ENCODE data around the gene RPUSD4.

Gene RPUSD4

DNA sequence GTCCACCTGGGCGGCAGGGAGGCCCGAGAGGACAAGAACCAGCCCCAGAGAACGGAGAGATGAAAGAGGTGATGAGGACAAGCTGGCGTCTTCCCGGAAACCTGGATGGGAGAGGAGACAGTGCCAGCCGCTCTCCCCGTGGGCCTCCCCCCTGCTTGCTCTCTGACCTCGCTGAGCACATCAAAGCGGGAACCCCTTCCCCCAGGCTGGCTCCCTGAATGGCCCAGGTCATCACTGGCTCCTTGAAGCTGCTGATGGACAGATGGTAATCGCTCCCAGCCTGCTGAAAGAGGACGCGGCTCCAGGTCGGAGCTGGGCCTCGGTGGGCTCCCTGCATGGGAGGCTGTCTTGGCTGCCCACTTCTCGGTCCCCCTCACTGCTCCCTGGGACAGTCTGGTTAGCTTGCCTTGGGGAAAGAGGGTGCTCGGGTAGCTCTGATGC, 18.4 kb downstream of the RPUSD4 start:
- peaks cover 7% of the 10 kb centered on the region for H3K9me3 Mint-ChIP-seq
- no peak overlapping the region for H3K4me3 Mint-ChIP-seq
- H3K36me3 Mint-ChIP-seq (ENCODE audit: low read depth): peaks cover 61% of the 10 kb centered on the region
- no peaks in the 10 kb centered on the region for H3K27me3 Mint-ChIP-seq
- H3K4me1 Mint-ChIP-seq (ENCODE audit: low read depth): no peaks in the 10 kb centered on the region
- H3K27ac Mint-ChIP-seq: no peak overlapping the region

DNA sequence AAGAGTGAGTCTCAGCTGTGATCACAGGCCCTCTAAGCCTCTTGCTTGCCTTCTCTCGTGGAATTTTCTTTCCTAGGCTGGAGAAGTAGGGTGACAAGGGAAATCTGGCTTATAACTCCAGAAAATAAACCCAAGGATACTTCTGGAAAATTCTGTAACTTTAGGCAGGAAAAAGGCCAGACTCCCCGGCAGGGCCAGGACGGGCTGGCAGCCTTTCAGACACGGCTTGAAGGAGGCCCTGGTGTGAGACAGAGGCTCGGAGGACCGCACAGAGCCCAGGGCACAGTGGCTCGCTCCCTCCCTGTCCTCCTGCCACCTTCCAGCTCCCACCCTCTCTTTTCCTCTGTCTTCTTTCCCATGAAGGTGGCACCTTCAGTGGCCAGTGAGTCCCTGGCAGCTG, 19.1 kb downstream of the RPUSD4 start:
- H3K36me3 Mint-ChIP-seq (ENCODE audit: low read depth): peaks cover 54% of the 10 kb centered on the region
- no peak overlapping the region for H3K4me3 Mint-ChIP-seq
- H3K4me1 Mint-ChIP-seq (ENCODE audit: low read depth): no peaks in the 10 kb centered on the region
- peaks cover 2% of the 10 kb centered on the region for H3K9me3 Mint-ChIP-seq
- no peak overlapping the region for H3K27ac Mint-ChIP-seq
- H3K27me3 Mint-ChIP-seq: no peaks in the 10 kb centered on the region

DNA sequence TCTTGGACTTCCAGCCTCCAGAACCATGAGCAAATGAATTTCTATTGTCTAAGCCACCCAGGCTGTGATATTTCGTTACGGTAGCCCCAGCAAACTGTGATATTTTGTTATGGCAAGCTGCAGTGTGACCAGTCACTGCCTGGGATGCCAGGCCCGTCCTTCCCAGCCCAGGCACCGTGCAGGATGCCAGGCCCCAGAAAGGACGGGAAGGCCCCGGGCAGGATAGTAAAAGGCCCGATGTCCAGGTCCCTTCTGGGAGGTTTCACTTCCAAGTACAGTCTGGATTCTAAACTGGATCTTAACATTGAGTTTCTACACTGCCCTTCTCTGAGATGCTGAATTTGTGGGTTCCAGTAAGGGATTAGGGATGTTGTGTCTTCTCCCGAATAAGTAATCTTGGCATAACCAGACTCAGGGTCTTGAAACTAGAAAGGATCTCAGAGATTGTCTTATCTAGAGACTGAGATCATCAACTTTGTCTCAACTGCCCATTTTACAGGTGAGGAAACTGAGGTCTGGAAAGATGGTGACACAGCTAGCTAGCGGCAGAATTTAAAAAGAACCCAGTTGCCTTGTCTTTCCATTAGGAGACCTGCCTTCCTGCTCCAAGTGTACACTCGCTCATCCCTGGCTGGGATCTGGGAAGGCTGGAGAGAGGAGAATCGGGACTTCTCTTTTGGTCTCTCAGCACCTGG, 19.9 kb downstream of the RPUSD4 start:
- H3K27me3 Mint-ChIP-seq: no peaks in the 10 kb centered on the region
- H3K27ac Mint-ChIP-seq: no peak overlapping the region
- no peak overlapping the region for H3K4me3 Mint-ChIP-seq
- no peaks in the 10 kb centered on the region for H3K9me3 Mint-ChIP-seq
- peaks cover 51% of the 10 kb centered on the region for H3K36me3 Mint-ChIP-seq (ENCODE audit: low read depth)
- no peaks in the 10 kb centered on the region for H3K4me1 Mint-ChIP-seq (ENCODE audit: low read depth)

DNA sequence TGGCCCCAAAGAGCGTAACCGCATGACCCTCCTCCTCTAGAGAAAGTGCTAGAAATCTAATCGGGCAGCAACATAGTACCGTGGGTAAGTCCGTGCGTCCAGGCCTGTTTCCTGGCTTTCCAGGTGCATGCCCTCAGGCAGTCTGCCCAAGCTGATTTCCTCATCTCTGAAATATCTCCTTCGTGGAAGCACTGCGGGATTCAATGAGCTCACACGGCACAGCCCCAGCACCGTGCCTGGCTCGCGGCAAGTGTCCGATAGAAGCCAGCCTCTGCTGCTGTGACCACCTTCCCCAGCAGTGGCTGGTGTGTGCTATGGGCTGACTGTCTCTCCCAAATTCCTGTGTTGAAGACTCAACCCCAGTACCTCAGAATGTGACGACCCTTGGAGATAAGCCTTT, 20.7 kb downstream of the RPUSD4 start:
- Mint-ChIP-seq H3K4me3 (no peak overlapping the region), H3K27me3 (no peaks in the 10 kb centered on the region), H3K4me1 (ENCODE audit: low read depth) (no peaks in the 10 kb centered on the region), H3K9me3 (no peaks in the 10 kb centered on the region), H3K27ac (no peak overlapping the region), H3K36me3 (ENCODE audit: low read depth) (peaks cover 45% of the 10 kb centered on the region)

DNA sequence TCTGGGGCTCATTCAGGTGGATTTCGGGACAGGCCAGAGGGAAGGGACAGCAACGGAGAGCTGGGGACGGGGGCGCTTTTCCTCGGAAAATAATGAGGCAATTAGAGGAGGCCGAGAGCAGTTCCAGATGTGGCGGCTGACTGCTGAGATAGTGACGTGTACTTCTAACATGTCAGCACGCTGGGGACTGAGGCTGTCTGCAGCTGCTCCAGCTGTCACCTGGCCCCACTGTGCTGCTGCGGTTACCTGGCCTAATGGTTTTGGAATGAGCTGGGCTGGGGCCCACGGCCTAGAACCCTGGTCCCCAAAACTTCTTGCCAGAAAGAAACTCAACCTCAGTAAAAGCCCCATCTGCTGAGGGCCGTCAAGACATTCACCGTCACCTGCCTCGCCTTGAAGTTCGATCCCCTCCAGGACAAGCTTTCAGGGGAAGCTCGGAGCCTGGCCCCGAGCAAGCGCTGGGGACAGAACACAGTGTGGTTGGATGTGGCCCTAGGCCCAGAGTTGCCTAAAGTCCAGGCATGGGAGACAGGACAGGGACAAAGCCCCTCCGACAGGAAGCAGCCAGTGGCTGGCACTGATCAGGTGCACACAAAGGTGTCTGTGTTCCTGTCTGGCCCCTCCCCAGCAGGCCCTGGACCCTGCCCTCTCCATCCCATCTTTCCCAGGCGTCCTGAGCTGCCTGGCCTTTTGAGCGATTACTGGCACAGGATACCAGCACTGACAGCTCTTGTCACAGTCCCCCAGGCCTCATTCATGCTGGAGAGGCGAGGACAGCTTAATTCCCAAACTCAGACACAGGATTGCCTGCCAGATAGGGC, 22.1 kb downstream of the RPUSD4 start:
- peaks cover 35% of the 10 kb centered on the region for H3K36me3 Mint-ChIP-seq (ENCODE audit: low read depth)
- H3K27ac Mint-ChIP-seq: no peak overlapping the region
- H3K4me1 Mint-ChIP-seq (ENCODE audit: low read depth): no peaks in the 10 kb centered on the region
- H3K9me3 Mint-ChIP-seq: no peaks in the 10 kb centered on the region
- H3K4me3 Mint-ChIP-seq: no peak overlapping the region
- H3K27me3 Mint-ChIP-seq: no peaks in the 10 kb centered on the region

- peaks cover 27% of the 10 kb centered on the region for H3K36me3 Mint-ChIP-seq (ENCODE audit: low read depth)
- no peak overlapping the region for H3K27ac Mint-ChIP-seq
- H3K9me3 Mint-ChIP-seq: no peaks in the 10 kb centered on the region
- no peak overlapping the region for H3K4me3 Mint-ChIP-seq
- no peaks in the 10 kb centered on the region for H3K27me3 Mint-ChIP-seq
- no peaks in the 10 kb centered on the region for H3K4me1 Mint-ChIP-seq (ENCODE audit: low read depth)
Observed at GRCh38 chr11:126188332-126189108, 22.9 kb downstream of the RPUSD4 start.

- Mint-ChIP-seq H3K27me3 (no peaks in the 10 kb centered on the region), H3K27ac (no peak overlapping the region), H3K4me3 (no peak overlapping the region), H3K36me3 (ENCODE audit: low read depth) (peaks cover 21% of the 10 kb centered on the region), H3K4me1 (ENCODE audit: low read depth) (no peaks in the 10 kb centered on the region), H3K9me3 (no peaks in the 10 kb centered on the region)
Observed at GRCh38 chr11:126186708-126187529, 24.5 kb downstream of the RPUSD4 start.

DNA sequence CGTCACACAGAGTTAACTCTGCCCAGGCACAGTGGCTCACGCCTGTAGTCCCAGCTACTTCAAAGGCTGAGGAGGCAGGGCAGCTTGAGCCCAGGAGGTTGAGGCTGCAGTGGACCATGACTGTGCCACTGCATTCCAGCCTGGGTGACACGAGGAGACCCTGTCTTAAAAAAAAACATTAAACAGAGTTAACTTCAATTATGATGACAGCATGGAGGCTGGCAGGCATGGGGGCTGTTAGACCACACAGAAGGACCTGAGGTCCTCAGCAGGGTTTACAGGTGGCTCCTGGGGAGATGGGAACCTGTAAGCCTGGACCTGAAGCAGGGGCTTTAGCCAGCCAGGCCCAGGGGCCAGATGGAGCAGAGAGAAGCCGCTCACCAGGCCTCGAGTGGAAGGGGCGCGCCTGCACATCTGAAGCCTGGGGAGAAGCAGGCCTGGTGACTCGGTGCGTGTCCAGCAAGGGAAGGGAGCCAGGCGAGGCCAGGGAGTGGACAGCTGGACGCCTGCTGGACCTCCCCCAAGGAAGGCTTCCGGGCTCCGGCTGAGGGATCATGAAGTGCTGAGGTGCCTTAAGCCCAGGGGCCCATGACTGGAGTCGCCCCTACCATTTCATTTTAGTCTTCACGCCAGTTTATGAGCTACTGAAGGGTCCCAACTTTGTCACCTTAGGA, 25.3 kb downstream of the RPUSD4 start:
- Mint-ChIP-seq H3K4me1 (ENCODE audit: low read depth) (no peaks in the 10 kb centered on the region), H3K9me3 (no peaks in the 10 kb centered on the region), H3K27ac (no peak overlapping the region), H3K36me3 (ENCODE audit: low read depth) (peaks cover 14% of the 10 kb centered on the region), H3K4me3 (no peak overlapping the region), H3K27me3 (no peaks in the 10 kb centered on the region)

- H3K9me3 Mint-ChIP-seq: no peaks in the 10 kb centered on the region
- H3K27ac Mint-ChIP-seq: no peak overlapping the region
Observed at GRCh38 chr11:126185259-126186024, 26.0 kb downstream of the RPUSD4 start.

DNA sequence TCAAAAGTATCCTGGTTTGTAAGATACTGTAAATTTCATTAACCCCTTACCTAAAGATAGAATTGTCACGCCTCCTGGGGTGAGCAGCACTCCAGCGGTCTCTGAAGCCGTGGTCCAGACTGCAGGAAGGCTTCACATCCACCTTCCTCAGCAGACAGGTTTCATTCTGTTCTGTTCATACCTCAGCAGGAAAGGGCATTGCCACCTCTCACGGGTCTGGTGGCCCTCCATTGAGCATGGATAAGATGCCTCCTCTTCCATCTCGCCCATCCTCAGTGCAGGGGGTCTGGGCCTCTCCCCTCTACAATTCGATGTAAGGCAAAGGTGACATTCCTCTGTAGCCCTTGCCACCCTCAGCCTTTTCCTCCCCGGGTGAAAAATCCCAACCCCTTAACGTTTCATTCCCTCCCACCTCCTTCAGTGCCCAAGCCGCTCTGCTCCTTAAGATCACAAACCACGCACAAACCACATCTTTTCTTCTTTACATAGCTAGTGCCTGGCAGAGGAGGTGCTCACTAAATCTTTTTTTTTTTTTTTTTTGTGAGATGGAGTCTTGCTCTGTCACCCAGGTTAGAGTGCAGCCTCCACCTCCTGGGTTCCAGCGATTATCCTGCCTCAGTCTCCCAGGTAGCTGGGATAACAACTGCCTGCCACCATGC, 28.5 kb downstream of the RPUSD4 start:
- peaks cover 5% of the 10 kb centered on the region for H3K36me3 Mint-ChIP-seq (ENCODE audit: low read depth)
- no peaks in the 10 kb centered on the region for H3K27me3 Mint-ChIP-seq
- H3K4me3 Mint-ChIP-seq: no peak overlapping the region
- no peak overlapping the region for H3K27ac Mint-ChIP-seq
- H3K9me3 Mint-ChIP-seq: no peaks in the 10 kb centered on the region
- no peaks in the 10 kb centered on the region for H3K4me1 Mint-ChIP-seq (ENCODE audit: low read depth)

More at GRCh38 chr11:126185259-126186024, 26.0 kb downstream of the RPUSD4 start:
- Mint-ChIP-seq H3K4me3 (no peak overlapping the region), H3K27me3 (no peaks in the 10 kb centered on the region), H3K4me1 (ENCODE audit: low read depth) (no peaks in the 10 kb centered on the region), H3K36me3 (ENCODE audit: low read depth) (peaks cover 7% of the 10 kb centered on the region)

GRCh38 chr11:126181939-126182730, 29.3 kb downstream of the RPUSD4 start:
- Mint-ChIP-seq H3K4me3 (no peak overlapping the region), H3K9me3 (no peaks in the 10 kb centered on the region), H3K4me1 (ENCODE audit: low read depth) (no peaks in the 10 kb centered on the region), H3K36me3 (ENCODE audit: low read depth) (peaks cover 2% of the 10 kb centered on the region), H3K27me3 (no peaks in the 10 kb centered on the region), H3K27ac (no peak overlapping the region)

- H3K9me3 Mint-ChIP-seq: no peaks in the 10 kb centered on the region
- no peaks in the 10 kb centered on the region for H3K27me3 Mint-ChIP-seq
- no peaks in the 10 kb centered on the region for H3K36me3 Mint-ChIP-seq (ENCODE audit: low read depth)
- H3K4me1 Mint-ChIP-seq (ENCODE audit: low read depth): no peaks in the 10 kb centered on the region
- no peak overlapping the region for H3K4me3 Mint-ChIP-seq
- no peak overlapping the region for H3K27ac Mint-ChIP-seq
Observed at GRCh38 chr11:126176853-126177470, 34.5 kb downstream of the RPUSD4 start.

Data from stimulated activated naive CD8-positive, alpha-beta T cell treated with anti-CD3 and anti-CD28 coated beads, Interleukin-15, Interleukin-2, amounts not matched to agents 100 ng/mL and 50 ng/mL, for 24 hours (primary cell).